Peyer's patch (tissue), 4 donors: ENCODE data around the gene STARD3NL.

Experiments used
- CTCF ChIP-seq, 6 experiments: fragments of 450-650 bp in 4 of 6; fragments of 200-600 bp in 2 of 6; sonication (generic) in 1 of 6; IDR thresholded peaks; one replicate each; pipeline ENCODE4 v1.5.1; 2017 to 2019; ENCODE audit warnings: antibody characterized with exemption in 6 of 6, mild to moderate bottlenecking in 3 of 6, moderate library complexity in 1 of 6
- POLR2A ChIP-seq, 2 donors: fragments of 450-650 bp; IDR thresholded peaks; one replicate each; pipeline ENCODE4 v1.5.1; 2017; ENCODE audit warnings: antibody characterized with exemption in 2 of 2, mild to moderate bottlenecking in 2 of 2, moderate library complexity in 2 of 2

DNA sequence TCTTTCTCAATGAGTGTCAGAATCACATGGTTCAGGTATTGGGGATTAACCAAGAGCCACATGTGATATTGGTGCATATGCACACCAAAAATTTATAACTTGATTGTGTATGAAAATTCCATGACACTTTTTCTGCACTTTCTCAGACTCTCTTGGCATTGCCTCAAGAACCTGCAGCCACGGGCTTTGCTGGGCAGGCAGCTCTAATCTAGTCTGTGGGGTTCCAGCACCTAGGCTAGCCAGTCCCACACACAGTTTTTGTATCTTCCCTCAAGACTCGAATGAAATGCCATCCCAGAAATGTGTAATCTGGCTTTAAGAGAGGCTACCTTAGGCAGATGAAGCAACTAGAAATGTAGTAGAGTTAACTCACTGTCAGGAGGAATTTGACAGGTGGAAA is 21.7 kb downstream of the STARD3NL start:
- TF ChIP-seq CTCF (IDR thresholded peaks at IDR 0.05) (no peak), POLR2A (IDR thresholded peaks at IDR 0.05) (no peak)
